Testis (tissue), 3 donors: ENCODE results near the gene FBXO34. TPM values are rescaled to one million over a fixed set of nuclear protein-coding genes. Genes with fewer than 3 reads are reported as not detected.

Source experiments
- DNase-seq: peaks from one replicate; pipeline ENCODE4 v3.0.0-alpha.2; 2019
- H3K27ac ChIP-seq, 2 donors: fragments of 200-600 bp; sonication (generic); one replicate each; pipeline ENCODE4 v1.5.1; 2019
- H3K27me3 ChIP-seq: fragments of 200-600 bp; sonication (generic); one replicate; pipeline ENCODE4 v1.5.1; 2019
- H3K36me3 ChIP-seq: fragments of 200-600 bp; sonication (generic); one replicate; pipeline ENCODE4 v1.5.1; 2017; ENCODE audit warnings: low read depth; ENCODE audit errors: missing control alignments
- H3K4me1 ChIP-seq: fragments of 200-600 bp; sonication (generic); one replicate; pipeline ENCODE4 v1.5.1; 2019
- H3K4me3 ChIP-seq, 2 donors: fragments of 200-600 bp; sonication (generic); one replicate each; pipeline ENCODE4 v1.5.1; 2017 to 2019
- H3K9me3 ChIP-seq: fragments of 200-600 bp; sonication (generic); one replicate; pipeline ENCODE4 v1.5.1; 2017
- CTCF ChIP-seq, 3 experiments: fragments of 450-650 bp in 2 of 3; fragments of 200-600 bp in 1 of 3; sonication (generic) in 1 of 3; IDR thresholded peaks; one replicate each; pipeline ENCODE4 v1.5.1; 2016 to 2019; ENCODE audit warnings: antibody characterized with exemption in 3 of 3, mild to moderate bottlenecking in 2 of 3, moderate library complexity in 1 of 3
- POLR2A ChIP-seq: fragments of 450-650 bp; IDR thresholded peaks from one replicate; pipeline ENCODE4 v1.6.1; 2017; ENCODE audit warnings: antibody characterized with exemption, mild to moderate bottlenecking, moderate library complexity
- WGBS, 2 donors: methylation state at CpG; one replicate each; pipeline ENCODE4 v1.1.5; 2018; 5-methylcytosine and 5-hydroxymethylcytosine counted together
- intact Hi-C: fragments of 100-400 bp; cut with DNase I; formaldehyde crosslinking; loops from one replicate; pipeline ENCODE4 v1.15.1; 2023; ENCODE audit warnings: low total_unique reads
- polyA plus RNA-seq: library from polyadenylated mRNA; stranded (reverse); fragments of 350-450 nt; fragmentation: Illumina TruSeq; extraction: RNeasy Lipid Tissue Mini Kit (QIAGEN cat#74804); gene quantifications from one replicate; pipeline ENCODE4 v1.2.3, GENCODE V29; 2014; ENCODE audit warnings: low read depth, low replicate concordance; ENCODE audit not compliant: insufficient read depth
- total RNA-seq, 2 donors: library from RNA; depleted of rRNA; stranded (reverse); fragments of >200 nt; gene quantifications; one replicate each; pipeline ENCODE4 v1.2.3, GENCODE V29; 2016

The FBXO34 gene
- total and polyA plus RNA-seq, 3 donors from 2014 or later = 62.1 to 91.7 (median 84.4) TPM

GRCh38 chr14:55372825-55373224, 101.6 kb downstream of the FBXO34 start:
- Histone ChIP-seq H3K4me3 (no peak overlapping the region), H3K9me3 (no peaks in the 10 kb centered on the region), H3K4me1 (no peaks in the 10 kb centered on the region), H3K27ac (no peak overlapping the region), H3K27me3 (no peaks in the 10 kb centered on the region), H3K36me3 (no peaks in the 10 kb centered on the region)
- intact Hi-C loops = no loop called here
- no peak for DNase-seq
- TF ChIP-seq CTCF (IDR thresholded peaks at IDR 0.05) = no peak
- TF ChIP-seq POLR2A = no peak
- WGBS, 2 donors = 84 to 91% methylated on average over 7 of the region's 7 CpGs

GRCh38 chr14:55373784-55374705, 102.8 kb downstream of the FBXO34 start:
- Histone ChIP-seq H3K27me3 (no peaks in the 10 kb centered on the region), H3K27ac (no peak overlapping the region), H3K9me3 (no peaks in the 10 kb centered on the region), H3K4me1 (no peaks in the 10 kb centered on the region), H3K36me3 (no peaks in the 10 kb centered on the region), H3K4me3 (no peak overlapping the region)
- WGBS, 2 donors = 69 to 80% methylated on average over 5 of the region's 5 CpGs
- intact Hi-C loops = no loop called here
- no peak for DNase-seq
- TF ChIP-seq POLR2A (no peak), CTCF (IDR thresholded peaks at IDR 0.05) (no peak)

GRCh38 chr14:55374771-55375170, 103.5 kb downstream of the FBXO34 start:
- Histone ChIP-seq H3K4me3 (no peak overlapping the region), H3K27me3 (no peaks in the 10 kb centered on the region), H3K4me1 (no peaks in the 10 kb centered on the region), H3K36me3 (no peaks in the 10 kb centered on the region), H3K27ac (no peak overlapping the region), H3K9me3 (no peaks in the 10 kb centered on the region)
- intact Hi-C loops = no loop called here
- WGBS, 2 donors = 91 to 95% methylated on average over 4 of the region's 4 CpGs
- TF ChIP-seq POLR2A (no peak), CTCF (IDR thresholded peaks at IDR 0.05) (no peak)
- DNase-seq = no peak

GRCh38 chr14:55377236-55377635, 106.0 kb downstream of the FBXO34 start:
- intact Hi-C loops = no loop called here
- Histone ChIP-seq H3K27ac (no peak overlapping the region), H3K4me1 (no peaks in the 10 kb centered on the region), H3K9me3 (no peaks in the 10 kb centered on the region), H3K27me3 (no peaks in the 10 kb centered on the region), H3K4me3 (no peak overlapping the region), H3K36me3 (no peaks in the 10 kb centered on the region)
- DNase-seq = no peak
- no peak for TF ChIP-seq CTCF (IDR thresholded peaks at IDR 0.05)
- TF ChIP-seq POLR2A = no peak
- 93 to 97% methylated on average over 5 of the region's 5 CpGs for WGBS, 2 donors

GRCh38 chr14:55381040-55381439, 109.8 kb downstream of the FBXO34 start:
- H3K4me3 ChIP-seq = no peak overlapping the region
- no peak overlapping the region for H3K27ac ChIP-seq
- intact Hi-C loops = no loop called here
- no peaks in the 10 kb centered on the region for H3K9me3 ChIP-seq
- 88 to 89% methylated on average over 5 of the region's 5 CpGs for WGBS, 2 donors
- H3K4me1 ChIP-seq = no peaks in the 10 kb centered on the region
- no peak for DNase-seq
- H3K36me3 ChIP-seq = no peaks in the 10 kb centered on the region
- no peak for TF ChIP-seq POLR2A
- no peak for TF ChIP-seq CTCF (IDR thresholded peaks at IDR 0.05)
- no peaks in the 10 kb centered on the region for H3K27me3 ChIP-seq
